Measurements from ENCODE around the gene COL13A1.

The COL13A1 gene

GRCh38 chr10:69963178-69963834, 161.6 kb downstream of the COL13A1 start:
- Mint-ChIP-seq H3K4me3 (no peak overlapping the region), H3K4me1 (ENCODE audit: low read depth) (no peaks in the 10 kb centered on the region), H3K36me3 (ENCODE audit: low read depth) (no peaks in the 10 kb centered on the region), H3K27ac (no peak overlapping the region), H3K9me3 (no peaks in the 10 kb centered on the region), H3K27me3 (ENCODE audit: low read depth) (peaks cover 18% of the 10 kb centered on the region)
- no peak for DNase-seq (ENCODE audit: low spot score)

GRCh38 chr10:69963835-69964710, 162.4 kb downstream of the COL13A1 start:
- no peaks in the 10 kb centered on the region for H3K36me3 Mint-ChIP-seq (ENCODE audit: low read depth)
- DNase-seq (ENCODE audit: low spot score) = no peak
- H3K9me3 Mint-ChIP-seq = no peaks in the 10 kb centered on the region
- H3K27ac Mint-ChIP-seq = no peak overlapping the region
- H3K4me1 Mint-ChIP-seq (ENCODE audit: low read depth) = no peaks in the 10 kb centered on the region
- peaks cover 14% of the 10 kb centered on the region for H3K27me3 Mint-ChIP-seq (ENCODE audit: low read depth)
- no peak overlapping the region for H3K4me3 Mint-ChIP-seq

GRCh38 chr10:69965086-69965485, 163.4 kb downstream of the COL13A1 start:
- no peak overlapping the region for H3K4me3 Mint-ChIP-seq
- no peaks in the 10 kb centered on the region for H3K36me3 Mint-ChIP-seq (ENCODE audit: low read depth)
- H3K27ac Mint-ChIP-seq = no peak overlapping the region
- no peak for DNase-seq (ENCODE audit: low spot score)
- no peaks in the 10 kb centered on the region for H3K9me3 Mint-ChIP-seq
- H3K4me1 Mint-ChIP-seq (ENCODE audit: low read depth) = no peaks in the 10 kb centered on the region
- peaks cover 10% of the 10 kb centered on the region for H3K27me3 Mint-ChIP-seq (ENCODE audit: low read depth)

GRCh38 chr10:69965919-69966662, 164.4 kb downstream of the COL13A1 start:
- no peak for DNase-seq (ENCODE audit: low spot score)
- H3K36me3 Mint-ChIP-seq (ENCODE audit: low read depth) = no peaks in the 10 kb centered on the region
- H3K27me3 Mint-ChIP-seq (ENCODE audit: low read depth) = peaks cover 6% of the 10 kb centered on the region
- no peak overlapping the region for H3K27ac Mint-ChIP-seq
- H3K9me3 Mint-ChIP-seq = no peaks in the 10 kb centered on the region
- H3K4me1 Mint-ChIP-seq (ENCODE audit: low read depth) = no peaks in the 10 kb centered on the region
- no peak overlapping the region for H3K4me3 Mint-ChIP-seq

GRCh38 chr10:69968830-69969229, 167.1 kb downstream of the COL13A1 start:
- H3K27me3 Mint-ChIP-seq (ENCODE audit: low read depth) = peaks cover 18% of the 10 kb centered on the region
- H3K4me1 Mint-ChIP-seq (ENCODE audit: low read depth) = no peaks in the 10 kb centered on the region
- no peaks in the 10 kb centered on the region for H3K36me3 Mint-ChIP-seq (ENCODE audit: low read depth)
- no peak for DNase-seq (ENCODE audit: low spot score)
- H3K9me3 Mint-ChIP-seq = no peaks in the 10 kb centered on the region
- H3K27ac Mint-ChIP-seq = no peak overlapping the region
- no peak overlapping the region for H3K4me3 Mint-ChIP-seq

GRCh38 chr10:69969977-69970376, 168.3 kb downstream of the COL13A1 start:
- peak; percentile 0 for DNase-seq (ENCODE audit: low spot score)
- Mint-ChIP-seq H3K36me3 (ENCODE audit: low read depth) (no peaks in the 10 kb centered on the region), H3K4me3 (no peak overlapping the region), H3K27me3 (ENCODE audit: low read depth) (peaks cover 26% of the 10 kb centered on the region), H3K9me3 (no peaks in the 10 kb centered on the region), H3K4me1 (ENCODE audit: low read depth) (no peaks in the 10 kb centered on the region), H3K27ac (no peak overlapping the region)

- no peaks in the 10 kb centered on the region for H3K36me3 Mint-ChIP-seq (ENCODE audit: low read depth)
- H3K27me3 Mint-ChIP-seq (ENCODE audit: low read depth) = peaks cover 35% of the 10 kb centered on the region
- peaks cover 4% of the 10 kb centered on the region for H3K4me1 Mint-ChIP-seq (ENCODE audit: low read depth)
- H3K4me3 Mint-ChIP-seq = no peak overlapping the region
- DNase-seq (ENCODE audit: low spot score) = no peak
- no peak overlapping the region for H3K27ac Mint-ChIP-seq
- no peaks in the 10 kb centered on the region for H3K9me3 Mint-ChIP-seq
Observed at GRCh38 chr10:69972981-69973397, 171.3 kb downstream of the COL13A1 start.

- no peak for DNase-seq (ENCODE audit: low spot score)
- Mint-ChIP-seq H3K9me3 (no peaks in the 10 kb centered on the region), H3K36me3 (ENCODE audit: low read depth) (no peaks in the 10 kb centered on the region), H3K27ac (no peak overlapping the region), H3K27me3 (ENCODE audit: low read depth) (peaks cover 35% of the 10 kb centered on the region), H3K4me1 (ENCODE audit: low read depth) (peaks cover 4% of the 10 kb centered on the region), H3K4me3 (no peak overlapping the region)
Observed at GRCh38 chr10:69973678-69974077, 172.0 kb downstream of the COL13A1 start.

- Mint-ChIP-seq H3K4me1 (ENCODE audit: low read depth) (peaks cover 4% of the 10 kb centered on the region), H3K9me3 (no peaks in the 10 kb centered on the region), H3K27ac (no peak overlapping the region), H3K36me3 (ENCODE audit: low read depth) (no peaks in the 10 kb centered on the region), H3K27me3 (ENCODE audit: low read depth) (peaks cover 35% of the 10 kb centered on the region), H3K4me3 (no peak overlapping the region)
- DNase-seq (ENCODE audit: low spot score) = no peak
Observed at GRCh38 chr10:69974551-69975155, 172.9 kb downstream of the COL13A1 start.

- Mint-ChIP-seq H3K36me3 (ENCODE audit: low read depth) (no peaks in the 10 kb centered on the region), H3K27me3 (ENCODE audit: low read depth) (peaks cover 26% of the 10 kb centered on the region), H3K4me3 (no peak overlapping the region), H3K4me1 (ENCODE audit: low read depth) (peaks cover 4% of the 10 kb centered on the region), H3K9me3 (peaks cover 12% of the 10 kb centered on the region), H3K27ac (no peak overlapping the region)
- DNase-seq (ENCODE audit: low spot score) = no peak
Observed at GRCh38 chr10:69976795-69977546, 175.3 kb downstream of the COL13A1 start.

- DNase-seq (ENCODE audit: low spot score) = no peak
- Mint-ChIP-seq H3K36me3 (ENCODE audit: low read depth) (no peaks in the 10 kb centered on the region), H3K27me3 (ENCODE audit: low read depth) (peaks cover 17% of the 10 kb centered on the region), H3K9me3 (peaks cover 12% of the 10 kb centered on the region), H3K4me1 (ENCODE audit: low read depth) (peaks cover 4% of the 10 kb centered on the region), H3K4me3 (no peak overlapping the region), H3K27ac (no peak overlapping the region)
Observed at GRCh38 chr10:69979174-69979573, 177.5 kb downstream of the COL13A1 start.

- H3K27ac Mint-ChIP-seq = no peak overlapping the region
- H3K27me3 Mint-ChIP-seq (ENCODE audit: low read depth) = peaks cover 6% of the 10 kb centered on the region
- DNase-seq (ENCODE audit: low spot score) = no peak
- peaks cover 4% of the 10 kb centered on the region for H3K4me1 Mint-ChIP-seq (ENCODE audit: low read depth)
- H3K9me3 Mint-ChIP-seq = peaks cover 12% of the 10 kb centered on the region
- no peak overlapping the region for H3K4me3 Mint-ChIP-seq
- H3K36me3 Mint-ChIP-seq (ENCODE audit: low read depth) = no peaks in the 10 kb centered on the region
Observed at GRCh38 chr10:69980672-69981071, 179.0 kb downstream of the COL13A1 start.

GRCh38 chr10:69988094-69988493, 186.4 kb downstream of the COL13A1 start:
- no peaks in the 10 kb centered on the region for H3K4me1 Mint-ChIP-seq (ENCODE audit: low read depth)
- no peaks in the 10 kb centered on the region for H3K9me3 Mint-ChIP-seq
- H3K27me3 Mint-ChIP-seq (ENCODE audit: low read depth) = peaks cover 21% of the 10 kb centered on the region
- H3K36me3 Mint-ChIP-seq (ENCODE audit: low read depth) = no peaks in the 10 kb centered on the region
- H3K4me3 Mint-ChIP-seq = no peak overlapping the region
- H3K27ac Mint-ChIP-seq = no peak overlapping the region
- no peak for DNase-seq (ENCODE audit: low spot score)
